Measurements from ENCODE around the gene SON. TPM values are rescaled to one million over a fixed set of nuclear protein-coding genes. Genes with fewer than 3 reads are reported as not detected.

The SON gene
- total and polyA plus RNA-seq, 2 of the 13 experiments (the other 11 are each of a cell fraction or from before 2014, with no cell fraction given) = 61.3 to 78.3 TPM

DNA sequence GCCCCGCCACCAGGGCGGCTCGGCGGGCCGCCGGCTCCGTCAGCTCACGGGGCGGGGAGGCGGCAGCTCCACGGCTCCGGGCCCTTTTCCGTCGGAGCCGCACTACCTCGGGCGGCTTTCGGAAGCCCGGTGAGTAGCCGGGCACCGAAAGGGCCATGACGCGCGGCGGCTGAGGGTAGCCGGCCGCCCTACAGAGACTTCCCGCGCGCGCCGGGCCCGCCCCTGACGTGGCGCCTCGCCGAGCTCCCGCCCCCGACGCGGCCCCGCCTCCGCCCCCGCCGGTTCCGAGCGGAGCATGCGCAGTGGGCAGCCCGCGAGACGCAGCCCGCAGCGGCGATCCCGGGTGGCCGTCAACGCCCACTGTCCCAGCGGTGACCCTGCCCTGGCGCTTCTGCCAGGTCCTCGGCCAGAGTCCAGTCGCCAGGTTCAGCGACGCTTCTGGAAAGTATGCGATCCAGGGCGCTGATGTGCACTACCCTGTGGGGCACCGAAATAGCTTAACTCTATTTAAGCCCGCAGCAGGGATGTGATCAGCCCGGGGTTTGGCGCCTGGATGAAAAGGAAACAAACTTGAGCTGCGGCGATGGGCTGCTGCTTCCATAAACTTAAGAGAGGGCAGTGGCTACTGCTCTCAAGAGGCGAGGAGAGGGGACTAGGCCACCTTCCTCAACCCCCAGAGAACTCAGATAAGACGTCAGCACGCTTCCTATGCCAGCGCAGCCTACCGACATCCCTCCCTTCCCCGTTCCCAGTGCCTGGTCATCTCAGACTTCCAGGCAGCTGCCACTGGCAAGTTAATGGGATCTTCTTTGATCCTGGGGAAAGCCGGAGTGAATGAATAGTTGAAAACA lies 45.9 kb downstream of the SON start, which contains the start of gene DONSON (continued):
- TF ChIP-seq NONO (IDR thresholded peaks at IDR 0.05) (no peak), NONO (CRISPR knock-in tag; conservative IDR thresholded peaks at IDR 0.05) (peak; percentile 80), ZNF572 (CRISPR knock-in tag; IDR thresholded peaks at IDR 0.05) (no peak), KMT2B (CRISPR knock-in tag; IDR thresholded peaks at IDR 0.05) (peak; percentile 58; the same call in 1 of the 2 replicates), SMC3 (IDR thresholded peaks at IDR 0.05; ENCODE audit: low read length) (no peak), HNRNPLL (IDR thresholded peaks at IDR 0.05; ENCODE audit: low read depth, low read length, poor library complexity, severe bottlenecking) (peak; percentile 54), SETDB1 (CRISPR knock-in tag; IDR thresholded peaks at IDR 0.05; ENCODE audit: borderline replicate concordance) (no peak), JUNB (CRISPR knock-in tag; IDR thresholded peaks at IDR 0.05; ENCODE audit: borderline replicate concordance) (no peak), ZNF703 (CRISPR knock-in tag; IDR thresholded peaks at IDR 0.05; ENCODE audit: borderline replicate concordance) (no peak), DMTF1 (CRISPR knock-in tag; IDR thresholded peaks at IDR 0.05) (no peak), KMT2A (CRISPR knock-in tag; IDR thresholded peaks at IDR 0.05) (peak; percentile 62; the same call in 1 of the 2 replicates), ARNT2 (CRISPR knock-in tag; IDR thresholded peaks at IDR 0.05; ENCODE audit: low read depth) (peak; percentile 86), ZNF710 (CRISPR knock-in tag; IDR thresholded peaks at IDR 0.05; ENCODE audit: borderline replicate concordance) (peak; percentile 83; the same call in 1 of the 2 replicates), ZSCAN20 (CRISPR knock-in tag; IDR thresholded peaks at IDR 0.05; ENCODE audit: borderline replicate concordance) (peak; percentile 29; the same call in 1 of the 2 replicates), HNRNPK (IDR thresholded peaks at IDR 0.05; ENCODE audit: low read depth, low read length, poor library complexity, severe bottlenecking) (no peak), ZFX (CRISPR knock-in tag; IDR thresholded peaks at IDR 0.05; ENCODE audit: low read depth) (peak; percentile 57; the same call in 1 of the 2 replicates), ZNF580 (CRISPR knock-in tag; IDR thresholded peaks at IDR 0.05; ENCODE audit: borderline replicate concordance, low read depth) (peak; percentile 68; the same call in 1 of the 2 replicates), TMF1 (CRISPR knock-in tag; IDR thresholded peaks at IDR 0.05; ENCODE audit: low read depth) (peak; percentile 75; the same call in 1 of the 2 replicates), AGO1 (IDR thresholded peaks at IDR 0.05; ENCODE audit: low read depth, low read length, poor library complexity, severe bottlenecking) (peak; percentile 88)
- TF ChIP-seq, protein P1, sequence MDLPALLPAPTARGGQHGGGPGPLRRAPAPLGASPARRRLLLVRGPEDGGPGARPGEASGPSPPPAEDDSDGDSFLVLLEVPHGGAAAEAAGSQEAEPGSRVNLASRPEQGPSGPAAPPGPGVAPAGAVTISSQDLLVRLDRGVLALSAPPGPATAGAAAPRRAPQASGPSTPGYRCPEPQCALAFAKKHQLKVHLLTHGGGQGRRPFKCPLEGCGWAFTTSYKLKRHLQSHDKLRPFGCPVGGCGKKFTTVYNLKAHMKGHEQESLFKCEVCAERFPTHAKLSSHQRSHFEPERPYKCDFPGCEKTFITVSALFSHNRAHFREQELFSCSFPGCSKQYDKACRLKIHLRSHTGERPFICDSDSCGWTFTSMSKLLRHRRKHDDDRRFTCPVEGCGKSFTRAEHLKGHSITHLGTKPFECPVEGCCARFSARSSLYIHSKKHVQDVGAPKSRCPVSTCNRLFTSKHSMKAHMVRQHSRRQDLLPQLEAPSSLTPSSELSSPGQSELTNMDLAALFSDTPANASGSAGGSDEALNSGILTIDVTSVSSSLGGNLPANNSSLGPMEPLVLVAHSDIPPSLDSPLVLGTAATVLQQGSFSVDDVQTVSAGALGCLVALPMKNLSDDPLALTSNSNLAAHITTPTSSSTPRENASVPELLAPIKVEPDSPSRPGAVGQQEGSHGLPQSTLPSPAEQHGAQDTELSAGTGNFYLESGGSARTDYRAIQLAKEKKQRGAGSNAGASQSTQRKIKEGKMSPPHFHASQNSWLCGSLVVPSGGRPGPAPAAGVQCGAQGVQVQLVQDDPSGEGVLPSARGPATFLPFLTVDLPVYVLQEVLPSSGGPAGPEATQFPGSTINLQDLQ (CRISPR knock-in tag; IDR thresholded peaks at IDR 0.05) = peak; percentile 31; the same call in 1 of the 2 replicates

Measured in HepG2 (cell line).